ENCODE results near the gene ZRANB2.

Gene ZRANB2

GRCh38 chr1:71028981-71029380 lies 51.9 kb downstream of the ZRANB2 start:
- DNase-seq (ENCODE audit: low read depth, low spot score) = no peak

- DNase-seq (ENCODE audit: low read depth, low spot score) = no peak
Measured at GRCh38 chr1:71027991-71028390, 52.8 kb downstream of the ZRANB2 start.

GRCh38 chr1:71026093-71026492 lies 54.7 kb downstream of the ZRANB2 start:
- DNase-seq (ENCODE audit: low read depth, low spot score) = no peak

GRCh38 chr1:71023515-71023914 lies 57.3 kb downstream of the ZRANB2 start:
- no peak for DNase-seq (ENCODE audit: low read depth, low spot score)

- no peak for DNase-seq (ENCODE audit: low read depth, low spot score)
Measured at GRCh38 chr1:71019233-71019969, 61.4 kb downstream of the ZRANB2 start.

- DNase-seq (ENCODE audit: low read depth, low spot score) = no peak
Measured at GRCh38 chr1:71018791-71019190, 62.0 kb downstream of the ZRANB2 start.

GRCh38 chr1:71015745-71016144 lies 65.1 kb downstream of the ZRANB2 start:
- DNase-seq (ENCODE audit: low read depth, low spot score) = no peak

- no peak for DNase-seq (ENCODE audit: low read depth, low spot score)
Measured at GRCh38 chr1:71014178-71014579, 66.7 kb downstream of the ZRANB2 start.
